ENCODE data around the gene FRMPD2. TPM values are rescaled to one million over a fixed set of nuclear protein-coding genes. Genes with fewer than 3 reads are reported as not detected.
"Not testable (repeated sequence)": the region's sequence is repeated elsewhere in the genome, so short reads cannot be mapped to it uniquely, and the experiment has no call there.

Gene FRMPD2
- total and polyA plus RNA-seq, 2 donors (not counting 3 experiments of a cell fraction or from before 2014, with no cell fraction given), result 0.42 TPM; not detected in 1

DNA sequence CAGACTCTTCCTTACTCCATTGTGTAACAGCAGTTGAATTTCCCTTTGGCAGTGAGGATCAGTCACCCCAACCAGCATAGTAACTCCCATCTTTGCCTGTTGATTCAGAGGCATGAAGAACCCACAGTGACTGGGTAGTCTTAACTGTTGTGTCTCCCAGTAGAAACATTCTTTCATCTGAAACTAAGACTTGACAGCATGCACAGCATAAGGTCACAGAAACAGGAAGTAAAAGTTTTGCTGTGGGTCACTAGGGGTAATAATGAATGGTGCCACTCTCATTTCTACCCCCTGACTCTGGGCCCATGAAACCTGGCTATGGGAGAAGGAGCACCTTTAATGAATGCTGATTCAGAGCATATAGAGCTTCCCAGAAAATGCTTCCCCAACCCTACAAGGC lies 8.3 kb upstream of the FRMPD2 start:
- Histone ChIP-seq H2AFZ (ENCODE audit: low read depth, low read length) (no peak overlapping the region), H3K9me3 (replicated peaks; ENCODE audit: control insufficient read depth, insufficient read depth, low read length) (no peaks in the 10 kb centered on the region), H4K20me1 (replicated peaks; ENCODE audit: control insufficient read depth, extremely low read depth, insufficient read depth, low read length) (no peaks in the 10 kb centered on the region), H3K79me2 (ENCODE audit: control insufficient read depth, insufficient read depth, low read length) (no peaks in the 10 kb centered on the region), H3K9me1 (replicated peaks; ENCODE audit: control insufficient read depth, extremely low read depth, insufficient read depth, low read length) (no peaks in the 10 kb centered on the region), H3K4me1 (ENCODE audit: control insufficient read depth, extremely low read depth, insufficient read depth, low read length) (no peaks in the 10 kb centered on the region), H3K4me3 (replicated peaks in 1 of 3; ENCODE audit: insufficient read depth in 1 of 3, low read depth in 1 of 3, low read length in 3 of 3) (no peak overlapping the region), H3K27ac (ENCODE audit: insufficient read depth, low read depth, low read length) (no peak overlapping the region), H3K9ac (replicated peaks; ENCODE audit: extremely low read depth, insufficient read depth, low read length) (no peak overlapping the region), H3K27me3 (ENCODE audit: control insufficient read depth in 2 of 2, insufficient read depth in 2 of 2, low read length in 2 of 2) (peaks cover 5 to 8% of the 10 kb centered on the region in 2 experiments), H3K36me3 (ENCODE audit: control insufficient read depth in 2 of 2, extremely low read depth in 1 of 2, insufficient read depth in 2 of 2, low read length in 2 of 2) (no peaks in the 10 kb centered on the region), H3K4me2 (ENCODE audit: insufficient read depth, low read length) (no peak overlapping the region)
- intact Hi-C loops (cut with micrococcal nuclease), result no loop called here
- DNase-seq (ENCODE audit: low read depth, low spot score) (no peak), FAIRE-seq (no peak)
- POLR2A ChIA-PET, result no interaction called here
- BruUV-seq (replicated peaks), result no TSS peak
- CTCF ChIA-PET, result no interaction called here
- TF ChIP-seq, protein P1, sequence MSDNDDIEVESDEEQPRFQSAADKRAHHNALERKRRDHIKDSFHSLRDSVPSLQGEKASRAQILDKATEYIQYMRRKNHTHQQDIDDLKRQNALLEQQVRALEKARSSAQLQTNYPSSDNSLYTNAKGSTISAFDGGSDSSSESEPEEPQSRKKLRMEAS (IDR thresholded peaks at IDR 0.05; ENCODE audit: insufficient read depth, insufficient read length), result no peak
- no peak for TF ChIP-seq EZH2 (IDR thresholded peaks at IDR 0.05; ENCODE audit: borderline replicate concordance, low read depth, low read length, severe bottlenecking)
- no peak for TF ChIP-seq POLR2A (IDR thresholded peaks at IDR 0.05; ENCODE audit: low read depth, low read length)
- TF ChIP-seq POLR2AphosphoS5 (IDR thresholded peaks at IDR 0.05; ENCODE audit: insufficient read depth, low read depth, low read length), result no peak
- TF ChIP-seq GATA2 (IDR thresholded peaks at IDR 0.05; ENCODE audit: insufficient read depth, insufficient read length, low read depth, low read length), result no peak
- TF ChIP-seq, protein P2, sequence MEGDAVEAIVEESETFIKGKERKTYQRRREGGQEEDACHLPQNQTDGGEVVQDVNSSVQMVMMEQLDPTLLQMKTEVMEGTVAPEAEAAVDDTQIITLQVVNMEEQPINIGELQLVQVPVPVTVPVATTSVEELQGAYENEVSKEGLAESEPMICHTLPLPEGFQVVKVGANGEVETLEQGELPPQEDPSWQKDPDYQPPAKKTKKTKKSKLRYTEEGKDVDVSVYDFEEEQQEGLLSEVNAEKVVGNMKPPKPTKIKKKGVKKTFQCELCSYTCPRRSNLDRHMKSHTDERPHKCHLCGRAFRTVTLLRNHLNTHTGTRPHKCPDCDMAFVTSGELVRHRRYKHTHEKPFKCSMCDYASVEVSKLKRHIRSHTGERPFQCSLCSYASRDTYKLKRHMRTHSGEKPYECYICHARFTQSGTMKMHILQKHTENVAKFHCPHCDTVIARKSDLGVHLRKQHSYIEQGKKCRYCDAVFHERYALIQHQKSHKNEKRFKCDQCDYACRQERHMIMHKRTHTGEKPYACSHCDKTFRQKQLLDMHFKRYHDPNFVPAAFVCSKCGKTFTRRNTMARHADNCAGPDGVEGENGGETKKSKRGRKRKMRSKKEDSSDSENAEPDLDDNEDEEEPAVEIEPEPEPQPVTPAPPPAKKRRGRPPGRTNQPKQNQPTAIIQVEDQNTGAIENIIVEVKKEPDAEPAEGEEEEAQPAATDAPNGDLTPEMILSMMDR (IDR thresholded peaks at IDR 0.05; ENCODE audit: extremely low read depth in 1 of 2, insufficient read depth in 1 of 2, low read depth in 1 of 2, low read length in 2 of 2), result no peak
- no peak for TF ChIP-seq MYC (IDR thresholded peaks at IDR 0.05; ENCODE audit: low read depth, low read length)
- TF ChIP-seq FOS (IDR thresholded peaks at IDR 0.05; ENCODE audit: borderline replicate concordance, insufficient read depth, low read length), result no peak
- TF ChIP-seq JUN (IDR thresholded peaks at IDR 0.05; ENCODE audit: borderline replicate concordance, insufficient read depth, insufficient read length, low read depth), result no peak
- dilution Hi-C loops (cut with MboI; ENCODE audit: extremely low pct_ligation_motif_present, low sequenced_read_pairs), result no loop called here

DNA sequence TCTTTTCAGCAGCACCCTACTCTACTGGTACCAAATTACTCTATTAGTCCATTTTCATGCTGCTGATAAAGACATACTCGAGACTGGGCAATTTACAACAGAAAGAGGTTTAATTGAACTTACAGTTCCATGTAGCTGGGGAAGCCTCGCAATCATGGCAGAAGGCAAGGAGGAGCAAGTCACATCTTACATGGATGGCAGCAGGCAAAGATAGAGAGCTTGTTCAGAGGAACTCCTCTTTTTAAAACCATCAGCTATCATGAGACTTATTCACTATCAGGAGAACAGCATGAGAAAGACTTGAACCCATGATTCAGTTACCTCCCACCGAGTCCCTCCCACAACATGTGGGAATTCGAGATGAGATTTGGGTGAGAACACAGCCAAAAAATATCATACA lies 7.2 kb upstream of the FRMPD2 start:
- intact Hi-C loops (cut with micrococcal nuclease); CTCF ChIA-PET: not testable (repeated sequence)

More for the DNA sequence above, 7.2 kb upstream of the FRMPD2 start:
- H3K36me3 ChIP-seq (ENCODE audit: control insufficient read depth in 2 of 2, extremely low read depth in 1 of 2, insufficient read depth in 2 of 2, low read length in 2 of 2); H3K9me1 ChIP-seq (replicated peaks; ENCODE audit: control insufficient read depth, extremely low read depth, insufficient read depth, low read length); H3K79me2 ChIP-seq (ENCODE audit: control insufficient read depth, insufficient read depth, low read length); H3K9me3 ChIP-seq (replicated peaks; ENCODE audit: control insufficient read depth, insufficient read depth, low read length); H3K27ac ChIP-seq (ENCODE audit: insufficient read depth, low read depth, low read length); FAIRE-seq; H4K20me1 ChIP-seq (replicated peaks; ENCODE audit: control insufficient read depth, extremely low read depth, insufficient read depth, low read length); POLR2A ChIA-PET; BruUV-seq (replicated peaks); H3K4me2 ChIP-seq (ENCODE audit: insufficient read depth, low read length); DNase-seq (ENCODE audit: low read depth, low spot score); H3K4me1 ChIP-seq (ENCODE audit: control insufficient read depth, extremely low read depth, insufficient read depth, low read length); H3K27me3 ChIP-seq (ENCODE audit: control insufficient read depth in 2 of 2, insufficient read depth in 2 of 2, low read length in 2 of 2); H3K4me3 ChIP-seq (replicated peaks in 1 of 3; ENCODE audit: insufficient read depth in 1 of 3, low read depth in 1 of 3, low read length in 3 of 3); H3K9ac ChIP-seq (replicated peaks; ENCODE audit: extremely low read depth, insufficient read depth, low read length); H2AFZ ChIP-seq (ENCODE audit: low read depth, low read length); dilution Hi-C loops (cut with MboI; ENCODE audit: extremely low pct_ligation_motif_present, low sequenced_read_pairs): not testable (repeated sequence)

Measured in endothelial cell of umbilical vein (primary cell).